AG09319 (cell line): ENCODE results near the gene CD200.

Experiments
- DNase-seq: peaks from one replicate; pipeline ENCODE4 v3.0.0-alpha.2; 2010; ENCODE audit warnings: low read depth; ENCODE audit errors: extremely low read depth
- TF ChIP-seq, protein P1 (sequence below): IDR thresholded peaks from 2 replicates; pipeline ENCODE4 v1.5.1; 2011; ENCODE audit warnings: low read depth, mild to moderate bottlenecking, inconsistent platforms, low read length, moderate library complexity

CD200 gene

DNA sequence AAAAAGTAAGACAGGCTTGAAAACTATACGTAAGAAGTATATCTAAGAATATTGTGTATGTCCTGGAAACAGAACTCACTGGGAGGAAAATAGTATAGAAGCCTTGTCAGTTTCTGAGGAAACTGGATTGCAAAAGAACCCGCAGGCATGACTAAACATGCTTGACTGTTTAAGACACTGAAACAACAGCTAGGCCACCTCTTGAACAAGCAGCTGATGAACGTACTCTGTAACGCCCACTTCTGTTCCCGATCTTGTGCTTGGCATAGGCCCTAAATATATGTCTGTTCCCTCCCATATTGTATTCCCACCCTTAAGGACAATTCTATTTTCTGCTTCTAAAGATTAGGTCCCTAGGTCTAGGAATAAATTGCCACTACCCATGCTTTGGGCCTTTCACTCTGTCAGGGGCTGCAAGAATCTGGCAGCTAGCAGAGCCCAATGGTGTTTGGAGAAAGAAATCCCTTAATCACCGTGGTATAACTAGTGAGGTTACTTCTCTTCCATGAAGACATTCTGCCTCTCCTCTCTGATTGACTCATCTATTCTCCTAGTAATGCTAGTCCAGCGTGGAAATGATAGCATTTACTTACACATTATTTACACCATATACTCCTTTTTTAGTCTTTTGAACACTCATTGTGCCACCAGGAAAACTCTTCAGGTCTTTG, 46.2 kb downstream of the CD200 start:
- DNase-seq = no peak
- TF ChIP-seq, protein P1, sequence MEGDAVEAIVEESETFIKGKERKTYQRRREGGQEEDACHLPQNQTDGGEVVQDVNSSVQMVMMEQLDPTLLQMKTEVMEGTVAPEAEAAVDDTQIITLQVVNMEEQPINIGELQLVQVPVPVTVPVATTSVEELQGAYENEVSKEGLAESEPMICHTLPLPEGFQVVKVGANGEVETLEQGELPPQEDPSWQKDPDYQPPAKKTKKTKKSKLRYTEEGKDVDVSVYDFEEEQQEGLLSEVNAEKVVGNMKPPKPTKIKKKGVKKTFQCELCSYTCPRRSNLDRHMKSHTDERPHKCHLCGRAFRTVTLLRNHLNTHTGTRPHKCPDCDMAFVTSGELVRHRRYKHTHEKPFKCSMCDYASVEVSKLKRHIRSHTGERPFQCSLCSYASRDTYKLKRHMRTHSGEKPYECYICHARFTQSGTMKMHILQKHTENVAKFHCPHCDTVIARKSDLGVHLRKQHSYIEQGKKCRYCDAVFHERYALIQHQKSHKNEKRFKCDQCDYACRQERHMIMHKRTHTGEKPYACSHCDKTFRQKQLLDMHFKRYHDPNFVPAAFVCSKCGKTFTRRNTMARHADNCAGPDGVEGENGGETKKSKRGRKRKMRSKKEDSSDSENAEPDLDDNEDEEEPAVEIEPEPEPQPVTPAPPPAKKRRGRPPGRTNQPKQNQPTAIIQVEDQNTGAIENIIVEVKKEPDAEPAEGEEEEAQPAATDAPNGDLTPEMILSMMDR = no peak

DNA sequence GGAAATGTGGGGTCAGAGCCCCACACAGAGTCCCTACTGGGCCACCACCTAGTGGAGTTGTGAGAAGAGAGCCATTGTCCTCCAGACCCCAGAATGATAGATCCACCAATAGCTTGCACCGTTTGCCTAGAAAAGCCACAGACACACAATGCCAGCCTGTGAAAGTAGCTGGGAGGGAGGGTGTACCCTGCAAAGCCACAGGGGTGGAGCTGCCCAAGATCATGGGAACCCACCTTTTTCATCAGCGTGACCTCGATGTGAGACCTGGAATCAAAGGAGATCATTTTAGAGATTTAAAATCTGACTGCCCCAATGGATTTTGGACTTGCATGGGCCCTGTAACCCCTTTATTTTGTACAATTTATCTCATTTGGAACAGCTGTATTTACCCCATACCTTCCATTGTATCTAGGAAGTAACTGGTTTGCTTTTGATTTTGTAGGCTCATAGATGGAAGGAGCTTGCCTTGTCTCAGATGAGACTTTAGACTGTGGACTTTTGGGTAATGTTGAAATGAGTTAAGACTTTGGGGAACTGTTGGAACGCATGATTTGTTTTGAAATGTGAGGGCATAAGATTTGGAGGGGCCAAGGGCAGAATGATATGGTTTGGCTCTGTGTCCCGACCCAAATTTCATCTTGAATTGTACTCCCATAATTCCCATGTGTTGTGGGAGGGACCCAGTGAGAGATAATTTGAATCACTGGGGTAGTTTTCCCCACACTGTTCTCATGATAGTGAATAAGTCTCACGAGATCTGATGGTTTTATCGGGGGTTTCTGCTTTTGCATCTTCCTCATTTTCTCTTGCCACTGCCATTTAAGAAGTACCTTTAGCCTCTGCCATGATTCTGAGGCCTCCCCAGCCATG, 49.0 kb downstream of the CD200 start:
- TF ChIP-seq, protein P1 = no peak
- no peak for DNase-seq

DNA sequence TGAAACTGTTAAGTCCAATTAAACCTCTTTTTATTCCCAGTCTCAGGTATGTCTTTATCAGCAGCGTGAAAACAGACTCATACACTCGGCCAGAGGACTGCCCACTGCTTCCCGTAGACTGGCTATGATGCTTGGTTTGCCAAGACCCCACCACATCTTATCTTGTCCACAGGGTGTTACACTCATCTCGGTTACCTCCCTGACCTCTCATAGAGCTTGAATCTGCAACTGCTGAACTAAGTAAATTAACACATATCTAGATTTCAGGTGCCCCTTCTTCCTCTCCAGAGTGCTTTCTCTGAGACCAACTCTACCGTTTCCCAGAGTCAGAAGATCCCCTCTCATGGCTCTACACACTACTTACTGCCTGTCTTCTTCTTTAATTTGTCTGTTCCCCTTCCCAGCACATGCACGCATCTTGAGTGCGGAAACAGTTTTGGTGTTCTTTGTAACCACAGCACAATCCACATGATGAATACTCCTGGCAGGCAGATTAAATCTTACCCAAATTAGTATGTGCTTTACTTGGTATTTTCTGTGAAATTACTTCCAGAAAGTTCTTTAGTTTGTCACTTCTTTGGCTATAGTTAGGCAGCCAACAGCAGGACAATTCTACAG, 49.7 kb downstream of the CD200 start:
- no peak for DNase-seq
- TF ChIP-seq, protein P1 = no peak

DNA sequence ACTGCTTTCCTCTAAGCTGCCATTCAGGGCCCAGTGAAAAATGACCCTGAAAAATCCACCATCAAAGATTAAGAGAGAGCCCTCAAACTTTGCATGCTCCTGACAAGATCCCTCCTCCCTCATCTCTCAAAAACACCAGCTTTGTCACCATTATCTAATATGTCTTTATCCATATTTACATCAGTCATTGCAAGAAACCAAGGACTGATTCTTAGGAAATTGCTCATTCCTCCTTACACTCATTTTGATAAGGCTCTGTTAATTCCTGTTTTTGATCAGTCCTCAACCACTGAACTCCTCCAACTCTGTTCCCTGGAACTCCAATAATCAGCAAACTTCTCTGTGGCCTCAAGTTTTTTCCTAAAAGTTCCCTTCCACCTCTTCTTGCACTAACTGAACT, 51.8 kb downstream of the CD200 start:
- TF ChIP-seq, protein P1 = no peak
- no peak for DNase-seq

DNA sequence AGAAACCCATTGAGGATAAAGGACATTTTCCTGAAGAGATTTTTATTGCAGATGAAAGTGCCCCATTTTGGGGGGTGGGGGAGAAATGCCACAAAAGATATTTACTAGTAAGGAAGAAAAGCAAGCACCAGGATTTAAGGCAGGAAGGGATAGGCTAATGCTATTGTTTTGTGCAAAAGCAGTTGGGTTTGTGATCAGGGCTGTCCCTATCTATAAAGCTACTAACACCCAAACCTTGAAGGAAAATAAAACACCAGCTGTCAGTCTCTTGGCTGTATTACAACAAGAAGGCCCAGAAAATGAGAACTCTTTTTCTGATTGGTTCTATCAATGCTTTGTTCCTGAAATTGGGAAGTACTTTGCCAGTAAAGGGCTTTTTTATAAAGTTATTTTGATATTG, 56.0 kb downstream of the CD200 start:
- no peak for DNase-seq
- TF ChIP-seq, protein P1 = no peak

DNA sequence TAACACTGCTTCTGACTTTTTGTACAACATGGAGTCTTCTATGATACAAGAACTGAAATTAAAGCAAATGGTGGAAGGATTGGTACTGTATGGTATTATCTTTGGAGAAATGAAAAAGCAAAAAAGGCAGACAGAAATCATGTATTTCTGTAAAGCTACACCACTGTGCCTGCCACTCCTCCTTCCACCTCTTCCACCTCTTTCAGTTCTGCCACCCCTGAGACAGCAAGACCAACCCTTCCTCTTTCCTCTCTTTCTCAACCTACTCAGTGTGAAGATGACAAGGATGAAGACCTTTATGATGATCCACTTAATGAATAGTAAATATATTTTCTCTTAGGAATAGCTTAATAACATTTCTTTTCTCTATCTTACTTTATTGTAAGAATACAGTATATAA, 57.0 kb downstream of the CD200 start:
- TF ChIP-seq, protein P1 = no peak
- DNase-seq = no peak
